HG03108 (cell line): Measurements from ENCODE around the gene TM7SF3.
"Not testable (repeated sequence)": the region's sequence is repeated elsewhere in the genome, so short reads cannot be mapped to it uniquely, and the experiment has no call there.

Source experiments
- ATAC-seq: cut with Tn5 transposase; IDR thresholded peaks from one replicate; pipeline ENCODE4 v1.9.1; 2021; ENCODE audit warnings: moderate library complexity; ENCODE audit not compliant: unreplicated experiment

The TM7SF3 gene

GRCh38 chr12:27017163-27017823 is 3.1 kb upstream of the TM7SF3 start:
- not testable (repeated sequence) for ATAC-seq

- no peak for ATAC-seq
These were observed 1.5 kb upstream of the TM7SF3 start for GRCh38 chr12:27015730-27016076.

GRCh38 chr12:27014859-27015729 is 910 bp upstream of the TM7SF3 start:
- ATAC-seq, result peak; percentile 35

GRCh38 chr12:27013611-27014084 is 536 bp downstream of the TM7SF3 start:
- no peak for ATAC-seq

GRCh38 chr12:27012982-27013255 is 1.3 kb downstream of the TM7SF3 start:
- ATAC-seq, result no peak

- no peak for ATAC-seq
These were observed 1.8 kb downstream of the TM7SF3 start for GRCh38 chr12:27012239-27012981.

GRCh38 chr12:27009881-27010301 is 4.3 kb downstream of the TM7SF3 start:
- ATAC-seq, result no peak

DNA sequence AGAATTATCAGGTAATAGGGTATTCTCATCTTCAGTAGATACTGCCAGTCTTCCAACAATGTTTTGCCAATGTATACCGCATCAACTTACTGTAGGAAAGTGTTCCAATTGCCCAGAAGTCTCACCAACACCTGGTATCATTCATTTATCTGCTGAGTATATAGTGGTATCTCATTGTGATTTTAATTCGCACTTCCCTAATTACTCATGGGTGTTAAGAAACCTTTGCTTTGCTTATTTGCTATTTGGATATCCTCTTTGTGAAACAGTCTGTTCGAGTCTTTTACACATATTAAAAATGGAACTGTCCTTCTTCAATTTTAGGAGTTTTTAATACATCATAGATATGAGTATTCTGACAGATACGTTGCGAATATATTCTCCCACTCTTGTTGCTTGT is 6.1 kb downstream of the TM7SF3 start:
- no peak for ATAC-seq

DNA sequence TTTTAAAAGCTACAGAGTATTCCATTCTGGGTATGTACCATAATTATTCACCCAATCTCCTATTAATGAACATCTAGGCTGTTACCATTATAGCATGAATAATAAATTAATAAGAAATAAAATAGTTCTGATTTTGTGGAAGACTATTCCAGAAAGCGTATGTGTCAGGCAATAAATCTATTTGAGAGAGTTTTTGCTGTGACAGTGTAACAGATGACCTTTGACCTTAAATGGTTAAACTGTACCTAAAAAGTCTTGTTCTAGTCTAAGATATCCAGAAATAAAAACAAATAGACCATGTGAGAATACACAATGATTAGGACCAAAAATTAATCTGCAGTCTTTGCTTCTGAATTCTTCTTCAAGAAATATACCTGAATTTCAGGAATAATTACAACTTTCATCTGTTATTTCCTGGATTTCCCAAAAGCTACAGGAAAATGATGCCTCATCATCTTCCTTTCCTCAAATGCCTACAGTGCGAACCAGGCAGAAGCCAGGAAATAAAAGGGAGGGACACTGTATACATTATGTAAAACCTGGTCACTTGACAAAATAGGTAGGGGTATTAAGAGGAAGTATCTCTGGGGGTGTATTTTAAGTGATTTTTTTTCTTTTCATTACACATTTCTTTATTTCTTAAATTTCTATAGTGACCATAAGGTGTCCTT is 7.3 kb downstream of the TM7SF3 start:
- ATAC-seq, result no peak

- no peak for ATAC-seq
These were observed 8.7 kb downstream of the TM7SF3 start for GRCh38 chr12:27005495-27005894.

GRCh38 chr12:27003421-27004381 is 10.5 kb downstream of the TM7SF3 start:
- ATAC-seq, result no peak

GRCh38 chr12:27002141-27002540 is 12.0 kb downstream of the TM7SF3 start:
- ATAC-seq, result no peak

DNA sequence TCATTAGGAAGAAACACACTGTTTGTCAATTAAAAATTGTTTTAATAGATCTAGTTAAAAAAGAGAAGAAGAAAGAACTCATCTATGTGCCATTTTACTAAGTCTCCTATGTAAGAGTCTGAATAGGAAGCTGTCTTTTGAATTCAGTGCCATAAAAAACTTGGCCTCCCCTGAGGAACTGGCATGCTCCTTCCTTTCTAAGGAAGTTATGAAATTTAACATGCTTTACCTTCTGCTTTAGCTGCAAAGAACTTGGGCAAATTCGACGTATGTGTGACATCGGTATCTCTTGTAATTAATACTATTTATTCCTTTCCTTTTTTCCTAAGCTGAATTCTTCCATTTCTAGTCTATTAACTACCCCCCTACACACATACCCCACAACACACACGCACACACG is 12.5 kb downstream of the TM7SF3 start:
- ATAC-seq, result no peak

DNA sequence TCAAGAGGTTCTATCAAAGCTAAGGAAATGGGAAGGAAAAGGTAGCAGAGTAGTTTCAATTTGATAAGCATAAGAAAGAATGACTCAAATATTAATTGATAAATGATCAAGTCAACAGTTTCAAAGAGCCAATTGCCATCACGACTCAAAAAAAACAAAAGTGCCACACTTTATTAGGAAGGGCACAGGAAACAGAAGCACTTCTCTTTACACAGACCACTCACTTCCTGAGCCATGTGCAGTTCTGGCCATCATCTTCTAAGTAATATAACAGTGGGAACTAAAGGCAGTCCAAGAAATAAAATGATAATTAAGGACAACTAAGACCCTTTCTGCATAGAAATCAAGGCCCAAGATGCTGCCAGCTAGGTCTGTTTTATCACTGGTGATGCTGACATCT is 13.2 kb downstream of the TM7SF3 start:
- ATAC-seq, result no peak

DNA sequence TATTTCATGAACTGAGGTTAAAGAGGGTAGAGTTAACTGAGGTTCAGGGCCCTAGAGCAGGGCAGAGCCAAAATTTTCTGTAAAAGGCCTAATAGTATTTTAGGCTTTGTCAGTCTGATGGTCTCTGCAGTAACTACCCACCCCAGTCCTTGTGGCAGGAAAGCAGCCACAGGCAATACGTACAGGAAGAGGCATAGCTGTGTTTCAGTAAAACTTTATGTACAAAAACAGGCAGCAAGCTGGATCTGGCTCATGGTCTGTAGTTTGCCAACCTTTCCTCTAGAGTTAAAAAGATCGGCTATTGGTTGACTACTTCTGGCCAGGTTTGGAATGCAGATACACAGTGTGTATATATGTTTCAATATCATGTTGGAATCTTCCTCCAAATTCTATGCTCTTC is 17.2 kb downstream of the TM7SF3 start:
- no peak for ATAC-seq

DNA sequence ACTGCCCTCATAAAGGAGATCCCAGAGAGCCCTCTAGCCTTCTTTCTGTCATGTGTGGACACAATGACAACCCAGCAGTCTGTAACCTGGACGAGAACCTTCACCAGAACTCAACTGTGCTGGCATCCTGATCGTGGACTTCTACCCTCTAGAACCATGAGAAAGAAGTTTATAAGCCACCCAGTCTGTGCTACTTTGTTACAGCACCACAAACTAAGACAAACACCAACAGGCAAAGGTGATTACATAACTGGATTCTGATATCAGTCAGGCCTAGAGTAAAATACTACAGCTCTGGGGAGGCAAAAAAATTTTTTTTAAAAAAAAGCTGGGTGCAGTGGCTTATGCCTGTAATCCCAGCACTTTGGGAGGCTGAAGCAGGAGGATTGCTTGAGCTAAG is 18.5 kb downstream of the TM7SF3 start:
- no peak for ATAC-seq

DNA sequence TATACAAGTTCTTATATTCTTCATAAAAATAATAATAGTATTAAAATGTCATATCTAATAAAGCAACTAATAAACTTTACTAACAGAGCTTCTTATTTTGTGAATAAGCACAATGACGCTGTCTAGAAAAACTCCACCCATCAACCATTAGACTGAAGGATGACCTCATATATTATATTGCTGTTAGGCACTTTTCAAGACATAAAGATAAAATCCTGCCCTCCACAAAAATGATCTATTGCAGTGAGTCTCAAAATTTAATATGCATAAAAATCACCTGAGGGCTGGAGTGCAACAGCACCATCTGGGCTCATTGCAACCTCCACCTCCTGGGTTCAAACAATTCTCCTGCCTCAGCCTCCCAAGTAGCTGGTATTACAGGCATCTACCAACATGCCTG is 20.1 kb downstream of the TM7SF3 start:
- ATAC-seq, result no peak

GRCh38 chr12:26991826-26992225 is 22.4 kb downstream of the TM7SF3 start:
- no peak for ATAC-seq

DNA sequence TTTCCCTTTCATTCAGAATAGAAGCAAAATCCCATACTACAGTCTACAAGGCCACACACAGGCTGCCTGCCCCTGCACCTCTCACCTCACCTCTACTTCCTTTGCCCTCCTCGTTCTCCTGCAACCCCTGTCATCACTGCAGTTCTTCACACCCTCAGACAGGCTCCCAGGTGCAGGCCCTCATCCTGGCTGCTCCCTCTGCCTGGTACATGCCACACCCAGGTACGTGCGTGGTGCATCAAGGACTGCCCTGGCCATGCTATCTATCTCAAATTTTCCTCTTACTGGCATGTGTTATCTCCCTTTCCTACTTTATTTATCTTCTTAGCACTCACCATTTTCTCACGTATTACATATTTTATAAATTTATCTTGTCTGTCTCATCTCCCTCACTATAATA is 24.3 kb downstream of the TM7SF3 start:
- ATAC-seq, result no peak

DNA sequence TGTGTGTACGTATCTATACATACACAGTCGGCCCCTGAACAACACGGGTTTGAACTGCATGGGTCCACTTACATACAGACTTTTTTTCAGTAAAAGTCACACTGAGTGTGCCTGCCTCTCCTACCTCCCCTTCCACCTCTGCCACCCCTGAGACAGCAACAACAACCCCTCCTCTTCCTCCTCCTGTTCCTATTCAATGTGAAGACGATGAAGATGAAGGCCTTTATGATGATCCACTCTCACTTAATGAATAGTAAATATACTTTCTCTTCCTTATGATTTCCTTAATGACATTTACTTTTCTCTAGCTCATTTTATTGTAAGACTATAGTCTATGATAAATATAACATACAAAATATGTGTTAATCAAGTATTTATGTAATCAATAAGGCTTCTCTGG is 25.5 kb downstream of the TM7SF3 start:
- ATAC-seq, result no peak
